ENCODE data around the gene GAPDH. TPM values are rescaled to one million over a fixed set of nuclear protein-coding genes. Genes with fewer than 3 reads are reported as not detected.
"Not testable (repeated sequence)": the region's sequence is repeated elsewhere in the genome, so short reads cannot be mapped to it uniquely, and the experiment has no call there.

GAPDH gene
- total RNA-seq, 1 donor from 2014 or later = 5,167 TPM

GRCh38 chr12:6494968-6495367, 39.3 kb upstream of the GAPDH start:
- FAIRE-seq (no peak), DNase-seq (ENCODE audit: low read depth) (no peak)
- no peak for TF ChIP-seq CTCF (IDR thresholded peaks at IDR 0.05; ENCODE audit: insufficient read depth, low read depth, low read length)
- no peak for TF ChIP-seq EZH2 (IDR thresholded peaks at IDR 0.05; ENCODE audit: insufficient read depth, low read length)
- Mint-ChIP-seq H3K4me3 (ENCODE audit: unreplicated experiment) (peak overlapping the region; percentile 85), H3K27me3 (ENCODE audit: low read depth, unreplicated experiment) (no peaks in the 10 kb centered on the region), H3K27ac (ENCODE audit: unreplicated experiment) (no peak overlapping the region), H3K36me3 (ENCODE audit: low read depth, unreplicated experiment) (no peaks in the 10 kb centered on the region), H3K9me3 (ENCODE audit: unreplicated experiment) (no peaks in the 10 kb centered on the region), H3K4me1 (ENCODE audit: low read depth, unreplicated experiment) (peaks cover 14% of the 10 kb centered on the region)
- H3K4me3 ChIP-seq (ENCODE audit: insufficient read depth, low read depth, low read length) = peak overlapping the region; percentile 95
- H3K9me3 ChIP-seq (ENCODE audit: insufficient read depth, low read depth, low read length) = no peaks in the 10 kb centered on the region
- H3K79me2 ChIP-seq (ENCODE audit: insufficient read depth, low read length) = peaks cover 62% of the 10 kb centered on the region
- peaks cover 18% of the 10 kb centered on the region for H3K36me3 ChIP-seq (ENCODE audit: insufficient read depth, low read length)
- H3K4me1 ChIP-seq (ENCODE audit: insufficient read depth, low read length) = peaks cover 21% of the 10 kb centered on the region
- H2AFZ ChIP-seq (ENCODE audit: low read depth, low read length) = no peak overlapping the region
- H3K4me2 ChIP-seq (ENCODE audit: low read length) = peak overlapping the region; percentile 97
- H3K27ac ChIP-seq (ENCODE audit: low read depth, low read length) = no peak overlapping the region
- H3K9ac ChIP-seq (ENCODE audit: low read length) = peak overlapping the region; percentile 97
- no peaks in the 10 kb centered on the region for H3K27me3 ChIP-seq (ENCODE audit: insufficient read depth, low read length)
- no peaks in the 10 kb centered on the region for H4K20me1 ChIP-seq (ENCODE audit: insufficient read depth, low read length)

- H2AFZ ChIP-seq (ENCODE audit: low read depth, low read length); H3K27me3 ChIP-seq (ENCODE audit: insufficient read depth, low read length); DNase-seq (ENCODE audit: low read depth); H3K27ac ChIP-seq (ENCODE audit: low read depth, low read length); H3K27ac Mint-ChIP-seq (ENCODE audit: unreplicated experiment); H3K36me3 Mint-ChIP-seq (ENCODE audit: low read depth, unreplicated experiment); H3K9ac ChIP-seq (ENCODE audit: low read length); H3K4me1 Mint-ChIP-seq (ENCODE audit: low read depth, unreplicated experiment); H3K4me2 ChIP-seq (ENCODE audit: low read length); H3K4me3 ChIP-seq (ENCODE audit: insufficient read depth, low read depth, low read length); H4K20me1 ChIP-seq (ENCODE audit: insufficient read depth, low read length); H3K27me3 Mint-ChIP-seq (ENCODE audit: low read depth, unreplicated experiment); FAIRE-seq; H3K4me3 Mint-ChIP-seq (ENCODE audit: unreplicated experiment); H3K9me3 Mint-ChIP-seq (ENCODE audit: unreplicated experiment); H3K9me3 ChIP-seq (ENCODE audit: insufficient read depth, low read depth, low read length): not testable (repeated sequence)
- Histone ChIP-seq H3K4me1 (ENCODE audit: insufficient read depth, low read length) (peaks cover 17% of the 10 kb centered on the region), H3K79me2 (ENCODE audit: insufficient read depth, low read length) (peaks cover 74% of the 10 kb centered on the region), H3K36me3 (ENCODE audit: insufficient read depth, low read length) (peaks cover 16% of the 10 kb centered on the region)
Measured at GRCh38 chr12:6497291-6497690, 37.0 kb upstream of the GAPDH start.

DNA sequence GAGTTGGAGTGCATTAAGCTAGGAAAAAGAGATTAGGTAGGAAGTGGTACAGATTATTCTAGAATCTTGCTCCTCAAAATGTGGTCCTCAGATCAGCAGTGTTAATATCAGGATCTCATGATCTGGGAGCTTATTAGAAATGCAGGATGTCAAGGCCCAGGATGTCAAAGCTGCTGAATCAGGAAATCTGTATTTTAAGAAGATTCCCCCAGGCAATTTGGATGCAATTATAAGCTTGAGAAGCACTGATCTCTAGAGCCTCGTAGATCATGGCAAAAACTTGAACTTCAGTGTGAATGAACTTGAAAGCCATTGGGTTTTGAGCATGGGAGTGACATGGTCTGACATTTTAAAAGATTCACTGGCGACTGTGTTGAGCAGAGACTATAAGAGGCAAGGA, 33.9 kb upstream of the GAPDH start:
- H3K79me2 ChIP-seq (ENCODE audit: insufficient read depth, low read length) = peaks cover 74% of the 10 kb centered on the region
- H3K4me1 ChIP-seq (ENCODE audit: insufficient read depth, low read length) = peaks cover 3% of the 10 kb centered on the region
- no peak overlapping the region for H2AFZ ChIP-seq (ENCODE audit: low read depth, low read length)
- Mint-ChIP-seq H3K36me3 (ENCODE audit: low read depth, unreplicated experiment) (no peaks in the 10 kb centered on the region), H3K27ac (ENCODE audit: unreplicated experiment) (no peak overlapping the region), H3K4me3 (ENCODE audit: unreplicated experiment) (no peak overlapping the region), H3K9me3 (ENCODE audit: unreplicated experiment) (no peaks in the 10 kb centered on the region), H3K27me3 (ENCODE audit: low read depth, unreplicated experiment) (no peaks in the 10 kb centered on the region), H3K4me1 (ENCODE audit: low read depth, unreplicated experiment) (peaks cover under 1% of the 10 kb centered on the region)
- H3K4me3 ChIP-seq (ENCODE audit: insufficient read depth, low read depth, low read length) = no peak overlapping the region
- no peak for DNase-seq (ENCODE audit: low read depth)
- TF ChIP-seq EZH2 (IDR thresholded peaks at IDR 0.05; ENCODE audit: insufficient read depth, low read length) (no peak), CTCF (IDR thresholded peaks at IDR 0.05; ENCODE audit: insufficient read depth, low read depth, low read length) (no peak)
- peaks cover 25% of the 10 kb centered on the region for H3K36me3 ChIP-seq (ENCODE audit: insufficient read depth, low read length)
- H3K27me3 ChIP-seq (ENCODE audit: insufficient read depth, low read length) = no peaks in the 10 kb centered on the region
- H4K20me1 ChIP-seq (ENCODE audit: insufficient read depth, low read length) = no peaks in the 10 kb centered on the region
- no peak overlapping the region for H3K27ac ChIP-seq (ENCODE audit: low read depth, low read length)
- H3K9ac ChIP-seq (ENCODE audit: low read length) = no peak overlapping the region
- H3K4me2 ChIP-seq (ENCODE audit: low read length) = no peak overlapping the region
- no peak for FAIRE-seq
- H3K9me3 ChIP-seq (ENCODE audit: insufficient read depth, low read depth, low read length) = no peaks in the 10 kb centered on the region

Data from astrocyte (in vitro differentiated cells and primary cell).